GM19463 (cell line): Measurements from ENCODE around the gene PFDN1.

Experiments
- ATAC-seq: cut with Tn5 transposase; IDR thresholded peaks from one replicate; pipeline ENCODE4 v1.9.1; 2021; ENCODE audit warnings: mild to moderate bottlenecking, moderate library complexity; ENCODE audit not compliant: unreplicated experiment

Gene PFDN1

DNA sequence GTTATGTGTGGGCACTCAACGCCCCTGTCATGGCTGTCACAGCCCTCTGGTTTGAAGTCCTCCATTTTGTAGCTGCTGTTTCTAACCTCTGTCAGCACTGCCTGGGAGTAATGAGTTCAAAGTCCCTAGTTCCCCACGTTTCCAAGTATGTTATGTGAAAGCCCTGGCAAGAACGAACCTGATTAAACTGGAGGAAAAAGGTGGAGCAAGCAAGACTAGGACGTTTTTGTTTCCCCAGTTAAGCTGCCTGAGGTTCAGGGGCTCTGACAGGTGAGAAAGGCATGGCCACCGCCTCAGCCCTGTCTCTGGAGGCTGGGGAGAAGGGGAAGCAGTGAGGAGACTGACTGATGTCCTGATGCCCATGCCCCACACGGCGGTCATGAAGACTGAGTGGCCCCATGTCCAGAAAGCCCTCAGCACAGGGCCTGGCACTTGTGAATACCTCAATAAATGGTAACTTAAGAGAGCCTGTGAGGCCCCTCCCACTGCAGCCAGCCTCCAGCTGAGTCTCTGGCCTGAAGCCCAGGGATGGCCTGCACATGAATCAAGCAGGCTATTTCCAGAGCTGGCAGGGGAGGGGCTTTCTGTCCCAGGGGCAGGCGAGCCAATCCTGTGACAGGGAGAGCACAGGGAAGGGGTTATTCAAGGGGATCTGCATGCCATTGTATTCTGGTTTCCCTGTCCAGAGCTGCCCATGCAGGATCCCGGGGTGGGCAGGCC is 61.8 kb downstream of the PFDN1 start:
- no peak for ATAC-seq

GRCh38 chr5:140239939-140240700 is 62.8 kb downstream of the PFDN1 start:
- ATAC-seq: peak; percentile 61

- ATAC-seq: no peak
Observed at GRCh38 chr5:140239461-140239860, 63.4 kb downstream of the PFDN1 start.

DNA sequence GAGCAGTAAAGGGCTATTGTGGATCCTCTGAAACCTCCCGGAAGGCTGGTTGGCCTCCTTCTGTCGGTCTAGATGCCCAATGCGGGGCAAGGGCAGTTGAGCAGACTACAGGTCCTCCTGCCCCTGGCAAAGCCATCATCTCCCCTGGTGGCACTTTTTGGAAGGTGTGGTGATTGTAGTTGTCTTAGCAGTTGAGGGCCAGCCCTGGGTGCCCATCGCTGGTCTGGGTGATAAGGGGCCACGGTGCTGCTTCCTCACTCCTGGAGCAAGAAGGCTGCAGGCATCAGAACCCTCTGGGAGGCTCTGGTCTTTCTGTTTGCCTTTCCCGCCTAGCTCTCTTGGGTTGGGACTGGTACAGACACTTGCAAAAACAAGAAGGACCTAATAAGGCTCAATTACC is 64.1 kb downstream of the PFDN1 start:
- no peak for ATAC-seq

- ATAC-seq: no peak
Observed at GRCh38 chr5:140236891-140237598, 65.9 kb downstream of the PFDN1 start.

DNA sequence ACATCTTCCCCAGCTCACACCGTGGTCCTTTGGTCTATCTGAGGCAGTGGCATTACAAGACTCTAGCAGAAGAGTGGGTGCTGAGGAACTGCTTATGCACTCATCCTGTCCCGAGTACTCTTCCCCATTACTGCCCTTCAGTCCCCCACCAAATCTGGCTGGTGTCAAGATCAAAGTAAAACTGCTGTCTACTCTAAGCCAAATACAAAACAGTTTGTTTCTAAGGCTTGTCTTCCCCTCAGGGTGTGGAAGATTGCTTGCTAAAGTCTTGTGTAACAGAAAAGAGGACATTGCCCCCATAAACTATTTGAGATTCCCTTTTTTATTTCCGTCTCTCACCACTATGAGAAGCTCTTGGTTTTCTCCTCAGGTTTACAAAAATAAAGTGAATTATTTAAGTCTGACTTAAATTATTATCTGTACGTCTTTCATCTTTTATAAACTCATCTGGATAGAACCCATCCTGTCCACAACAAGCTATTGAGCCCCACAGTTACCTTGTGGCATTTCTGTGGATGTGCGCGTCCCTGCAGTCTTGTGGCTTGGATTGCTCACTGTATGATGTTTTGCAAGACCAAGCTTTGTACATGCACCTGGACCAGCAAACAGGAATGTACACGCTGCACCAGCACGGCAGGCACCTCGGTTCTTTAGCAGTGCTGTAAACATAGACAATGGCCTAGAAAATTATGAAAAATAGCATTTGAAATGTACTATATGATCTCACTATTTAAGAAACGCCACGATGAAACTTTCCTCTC is 66.9 kb downstream of the PFDN1 start:
- no peak for ATAC-seq

- ATAC-seq: no peak
Observed at GRCh38 chr5:140234377-140234989, 68.4 kb downstream of the PFDN1 start.

DNA sequence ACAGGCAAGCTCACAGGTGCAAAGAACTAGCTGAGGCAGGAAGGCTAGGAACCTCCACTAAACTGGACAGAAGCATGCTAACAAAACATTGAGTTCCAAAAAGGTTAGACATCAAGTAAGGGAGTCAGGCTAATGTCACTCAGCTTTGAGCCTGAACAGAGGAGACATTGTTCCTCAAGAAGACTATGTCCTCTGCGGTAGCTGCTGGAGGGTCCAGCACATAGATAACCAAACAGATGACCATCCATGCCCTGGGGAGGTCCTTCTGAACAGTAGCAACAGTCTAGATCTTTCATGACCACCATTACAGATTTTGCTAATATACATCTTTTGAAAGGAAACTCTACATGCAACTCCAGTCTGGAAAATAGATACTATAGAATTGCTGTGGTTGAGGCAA is 70.2 kb downstream of the PFDN1 start:
- no peak for ATAC-seq

- no peak for ATAC-seq
Observed at GRCh38 chr5:140230373-140230772, 72.5 kb downstream of the PFDN1 start.

GRCh38 chr5:140228364-140228837 is 74.5 kb downstream of the PFDN1 start:
- ATAC-seq: no peak

- ATAC-seq: no peak
Observed at GRCh38 chr5:140227046-140227445, 75.9 kb downstream of the PFDN1 start.

DNA sequence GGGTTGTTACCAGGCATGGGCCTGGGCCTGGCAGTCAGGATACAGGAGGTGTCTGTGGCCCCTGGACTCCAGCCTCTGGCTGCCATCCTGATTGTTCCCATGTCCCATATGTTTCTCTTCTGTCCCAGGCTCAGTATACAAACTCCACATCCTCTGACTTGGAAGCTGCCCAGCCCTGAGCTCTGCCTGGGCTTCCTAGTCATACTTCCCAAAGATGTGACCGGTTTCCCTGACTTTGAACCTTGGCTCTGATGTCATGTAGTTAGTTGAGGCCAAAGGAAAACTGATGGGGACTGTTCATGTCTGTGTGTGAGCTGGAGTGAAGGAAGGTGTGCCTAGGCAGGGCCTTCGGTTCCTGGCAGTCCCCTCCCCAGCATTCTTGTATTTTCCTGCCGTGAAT is 77.5 kb downstream of the PFDN1 start:
- ATAC-seq: no peak

GRCh38 chr5:140224658-140225057 is 78.2 kb downstream of the PFDN1 start:
- no peak for ATAC-seq

DNA sequence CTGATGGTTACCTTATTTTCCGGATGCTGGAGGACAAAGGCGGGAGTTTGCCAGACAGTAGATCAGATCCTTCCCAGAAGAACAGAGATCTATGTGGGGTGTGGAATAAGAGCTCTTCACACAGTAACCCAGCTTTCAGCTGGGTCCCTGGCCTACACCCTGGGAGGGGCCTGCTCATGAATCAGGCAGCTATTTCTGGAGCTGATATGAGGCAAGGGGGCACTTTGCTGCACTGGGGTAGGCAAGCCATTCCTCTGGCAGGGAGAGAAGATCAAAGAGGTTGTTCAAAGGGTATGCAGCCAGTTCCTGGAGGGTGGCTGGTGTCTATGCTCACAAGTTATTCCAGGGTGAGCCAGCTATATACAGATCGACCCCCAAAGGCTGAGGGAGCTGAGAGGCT is 79.3 kb downstream of the PFDN1 start:
- no peak for ATAC-seq

- no peak for ATAC-seq
Observed at GRCh38 chr5:140222416-140222815, 80.5 kb downstream of the PFDN1 start.

DNA sequence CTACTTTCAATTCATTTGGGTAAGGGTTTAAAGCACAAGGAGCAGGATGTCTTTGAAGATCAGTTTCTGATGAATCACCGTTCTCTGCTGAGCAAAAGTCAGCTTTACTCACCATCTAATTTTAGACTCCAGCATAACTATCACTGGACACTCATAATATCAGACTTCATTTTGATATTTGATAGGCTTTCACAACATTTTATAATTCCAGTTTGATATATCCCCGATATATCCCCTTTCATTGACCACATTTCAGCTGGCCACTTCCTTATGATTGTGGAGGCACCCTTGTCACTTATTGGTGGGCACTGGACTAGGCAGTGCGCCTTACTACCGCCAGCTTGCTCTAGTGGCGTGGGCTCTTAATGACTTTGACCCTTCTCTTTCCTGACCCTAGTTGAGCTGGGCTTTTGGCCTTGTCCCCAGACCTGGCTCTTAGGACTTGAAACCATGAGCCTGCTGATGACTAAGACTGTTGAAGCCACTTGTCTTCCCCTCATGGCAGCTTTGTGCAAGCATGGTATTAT is 81.1 kb downstream of the PFDN1 start:
- ATAC-seq: peak; percentile 28

- no peak for ATAC-seq
Observed at GRCh38 chr5:140220698-140221064, 82.2 kb downstream of the PFDN1 start.

DNA sequence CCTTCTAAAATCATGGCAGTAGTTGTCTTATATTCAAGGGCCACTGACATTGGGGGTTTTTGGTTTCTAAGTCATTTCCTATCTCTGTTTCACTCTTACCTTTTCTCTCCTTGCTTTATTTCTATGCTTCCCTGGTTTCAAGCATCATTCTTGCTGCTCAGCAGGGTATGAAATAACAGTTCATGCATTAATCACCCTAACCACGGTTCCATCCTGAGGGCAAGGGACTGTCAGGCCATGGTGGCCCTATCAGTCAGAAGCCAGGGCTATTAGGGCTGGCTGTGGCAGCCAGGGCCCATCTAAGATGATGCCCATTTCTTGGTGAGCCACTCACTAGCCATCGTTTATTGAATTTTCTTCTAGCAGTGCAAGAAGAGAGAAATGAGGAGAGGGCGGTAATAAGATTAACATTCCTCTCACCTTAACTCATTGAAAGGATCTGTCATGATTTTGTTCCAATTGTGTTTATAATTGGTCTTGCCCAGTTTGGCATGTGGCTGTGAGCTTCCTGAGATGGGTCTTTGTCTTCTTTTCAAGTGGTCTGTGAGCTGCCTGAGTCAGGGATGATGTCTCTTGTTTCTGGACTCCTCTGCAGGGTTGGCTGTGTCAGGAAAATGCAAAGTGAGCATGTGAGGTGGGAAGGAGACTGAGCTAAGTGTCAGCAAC is 82.7 kb downstream of the PFDN1 start:
- peak; percentile 68 for ATAC-seq

- peak; percentile 26 for ATAC-seq
Observed at GRCh38 chr5:140219068-140219991, 83.6 kb downstream of the PFDN1 start.
